ENCODE data around the gene RFTN2.

The RFTN2 gene

DNA sequence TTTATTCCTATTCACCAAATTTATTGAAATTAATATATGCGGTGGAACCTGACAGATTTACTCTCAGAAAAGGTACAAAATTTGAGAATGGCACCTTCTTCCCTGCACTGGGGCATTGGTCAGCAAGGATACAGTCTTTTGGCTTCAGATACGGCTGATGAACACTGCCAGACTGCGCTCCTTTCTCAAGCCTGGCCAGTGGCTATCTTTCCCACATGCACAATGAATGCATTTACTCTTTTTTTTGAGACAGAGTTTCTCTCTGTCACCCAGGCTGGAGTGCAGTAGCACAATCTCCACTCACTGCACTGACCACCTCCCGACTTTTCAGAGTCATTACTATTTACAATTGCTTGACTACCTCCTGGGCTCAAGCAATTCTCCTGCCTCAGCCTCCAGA is 97.9 kb downstream of the RFTN2 start:
- no peak overlapping the region for H3K4me3 ChIP-seq (ENCODE audit: low read depth, low read length)
- no peak for TF ChIP-seq CTCF (IDR thresholded peaks at IDR 0.05; ENCODE audit: insufficient read depth, low read depth, low read length, missing control alignments)
- DNase-seq (ENCODE audit: low read depth) = no peak

GRCh38 chr2:197576631-197577030 is 98.8 kb downstream of the RFTN2 start:
- TF ChIP-seq CTCF (IDR thresholded peaks at IDR 0.05; ENCODE audit: insufficient read depth, low read depth, low read length, missing control alignments) = no peak
- H3K4me3 ChIP-seq (ENCODE audit: low read depth, low read length) = no peak overlapping the region
- no peak for DNase-seq (ENCODE audit: low read depth)

GRCh38 chr2:197575987-197576386 is 99.4 kb downstream of the RFTN2 start:
- DNase-seq (ENCODE audit: low read depth) = no peak
- H3K4me3 ChIP-seq (ENCODE audit: low read depth, low read length) = no peak overlapping the region
- TF ChIP-seq CTCF (IDR thresholded peaks at IDR 0.05; ENCODE audit: insufficient read depth, low read depth, low read length, missing control alignments) = no peak

- TF ChIP-seq CTCF (IDR thresholded peaks at IDR 0.05; ENCODE audit: insufficient read depth, low read depth, low read length, missing control alignments) = no peak
- no peak for DNase-seq (ENCODE audit: low read depth)
- no peak overlapping the region for H3K4me3 ChIP-seq (ENCODE audit: low read depth, low read length)
These were observed 101.8 kb downstream of the RFTN2 start for GRCh38 chr2:197573608-197574007.

- no peak for DNase-seq (ENCODE audit: low read depth)
- H3K4me3 ChIP-seq (ENCODE audit: low read depth, low read length) = no peak overlapping the region
- no peak for TF ChIP-seq CTCF (IDR thresholded peaks at IDR 0.05; ENCODE audit: insufficient read depth, low read depth, low read length, missing control alignments)
These were observed 103.6 kb downstream of the RFTN2 start for GRCh38 chr2:197571627-197572271.

DNA sequence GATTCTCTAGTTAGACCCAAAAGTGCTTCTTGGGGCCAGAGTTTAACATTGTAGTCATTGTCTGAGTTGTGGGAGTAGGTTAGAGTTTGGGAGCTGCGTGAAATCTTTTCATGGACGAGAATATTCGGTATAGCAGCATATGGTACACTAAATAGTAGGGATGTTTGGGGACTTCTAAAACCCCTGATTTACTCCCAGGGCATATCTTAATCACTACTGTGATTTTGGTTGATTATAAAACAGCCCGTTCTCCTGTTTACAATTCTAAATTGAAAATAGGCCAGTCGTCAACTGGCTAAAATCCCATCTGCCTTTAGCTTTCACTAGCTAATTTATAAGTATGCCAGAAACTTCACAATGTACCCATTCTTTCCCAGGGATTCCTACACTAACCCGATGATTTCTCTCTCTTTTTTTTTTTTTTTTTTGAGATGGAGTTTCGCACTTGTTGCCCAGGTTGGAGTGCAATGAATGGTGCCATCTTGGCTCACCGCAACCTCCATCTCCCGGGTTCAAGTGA is 115.2 kb downstream of the RFTN2 start:
- H3K4me3 ChIP-seq (ENCODE audit: low read depth, low read length) = no peak overlapping the region
- DNase-seq (ENCODE audit: low read depth) = no peak
- no peak for TF ChIP-seq CTCF (IDR thresholded peaks at IDR 0.05; ENCODE audit: insufficient read depth, low read depth, low read length, missing control alignments)

- no peak for TF ChIP-seq CTCF (IDR thresholded peaks at IDR 0.05; ENCODE audit: insufficient read depth, low read depth, low read length, missing control alignments)
- no peak overlapping the region for H3K4me3 ChIP-seq (ENCODE audit: low read depth, low read length)
- no peak for DNase-seq (ENCODE audit: low read depth)
These were observed 115.7 kb downstream of the RFTN2 start for GRCh38 chr2:197559681-197560080.
